ENCODE data around the gene PAQR8. TPM values are rescaled to one million over a fixed set of nuclear protein-coding genes. Genes with fewer than 3 reads are reported as not detected.

PAQR8 gene
- total and polyA plus RNA-seq, 2 of the 13 experiments (the other 11 are each of a cell fraction or from before 2014, with no cell fraction given), result 37.7 to 50.7 TPM

DNA sequence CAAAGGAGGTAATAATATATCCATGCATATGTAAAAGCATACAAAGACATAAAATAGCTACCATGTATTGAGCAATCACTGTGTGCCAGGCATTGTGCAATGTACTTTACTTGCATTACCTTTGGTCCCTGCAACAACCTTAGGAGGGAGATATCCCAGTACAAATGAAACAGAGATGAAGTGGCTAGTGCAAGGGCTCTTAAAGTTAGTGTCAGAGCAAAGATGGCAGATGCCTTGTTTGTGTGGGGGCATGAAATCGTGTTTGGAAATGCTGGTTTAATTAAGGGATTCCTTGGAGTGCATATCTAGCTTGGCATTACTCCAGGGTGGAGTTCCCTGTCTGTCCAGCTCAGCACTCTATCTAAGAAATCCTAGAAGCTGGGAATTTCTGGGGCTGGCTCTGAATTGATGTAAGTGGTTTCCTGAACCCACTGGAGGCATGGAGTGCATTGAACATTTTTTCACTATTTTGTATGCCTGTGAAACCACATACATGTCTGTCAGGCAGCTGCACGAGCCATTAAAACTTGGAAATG, 9.8 kb downstream of the PAQR8 start (continued):
- TF ChIP-seq, protein P1, sequence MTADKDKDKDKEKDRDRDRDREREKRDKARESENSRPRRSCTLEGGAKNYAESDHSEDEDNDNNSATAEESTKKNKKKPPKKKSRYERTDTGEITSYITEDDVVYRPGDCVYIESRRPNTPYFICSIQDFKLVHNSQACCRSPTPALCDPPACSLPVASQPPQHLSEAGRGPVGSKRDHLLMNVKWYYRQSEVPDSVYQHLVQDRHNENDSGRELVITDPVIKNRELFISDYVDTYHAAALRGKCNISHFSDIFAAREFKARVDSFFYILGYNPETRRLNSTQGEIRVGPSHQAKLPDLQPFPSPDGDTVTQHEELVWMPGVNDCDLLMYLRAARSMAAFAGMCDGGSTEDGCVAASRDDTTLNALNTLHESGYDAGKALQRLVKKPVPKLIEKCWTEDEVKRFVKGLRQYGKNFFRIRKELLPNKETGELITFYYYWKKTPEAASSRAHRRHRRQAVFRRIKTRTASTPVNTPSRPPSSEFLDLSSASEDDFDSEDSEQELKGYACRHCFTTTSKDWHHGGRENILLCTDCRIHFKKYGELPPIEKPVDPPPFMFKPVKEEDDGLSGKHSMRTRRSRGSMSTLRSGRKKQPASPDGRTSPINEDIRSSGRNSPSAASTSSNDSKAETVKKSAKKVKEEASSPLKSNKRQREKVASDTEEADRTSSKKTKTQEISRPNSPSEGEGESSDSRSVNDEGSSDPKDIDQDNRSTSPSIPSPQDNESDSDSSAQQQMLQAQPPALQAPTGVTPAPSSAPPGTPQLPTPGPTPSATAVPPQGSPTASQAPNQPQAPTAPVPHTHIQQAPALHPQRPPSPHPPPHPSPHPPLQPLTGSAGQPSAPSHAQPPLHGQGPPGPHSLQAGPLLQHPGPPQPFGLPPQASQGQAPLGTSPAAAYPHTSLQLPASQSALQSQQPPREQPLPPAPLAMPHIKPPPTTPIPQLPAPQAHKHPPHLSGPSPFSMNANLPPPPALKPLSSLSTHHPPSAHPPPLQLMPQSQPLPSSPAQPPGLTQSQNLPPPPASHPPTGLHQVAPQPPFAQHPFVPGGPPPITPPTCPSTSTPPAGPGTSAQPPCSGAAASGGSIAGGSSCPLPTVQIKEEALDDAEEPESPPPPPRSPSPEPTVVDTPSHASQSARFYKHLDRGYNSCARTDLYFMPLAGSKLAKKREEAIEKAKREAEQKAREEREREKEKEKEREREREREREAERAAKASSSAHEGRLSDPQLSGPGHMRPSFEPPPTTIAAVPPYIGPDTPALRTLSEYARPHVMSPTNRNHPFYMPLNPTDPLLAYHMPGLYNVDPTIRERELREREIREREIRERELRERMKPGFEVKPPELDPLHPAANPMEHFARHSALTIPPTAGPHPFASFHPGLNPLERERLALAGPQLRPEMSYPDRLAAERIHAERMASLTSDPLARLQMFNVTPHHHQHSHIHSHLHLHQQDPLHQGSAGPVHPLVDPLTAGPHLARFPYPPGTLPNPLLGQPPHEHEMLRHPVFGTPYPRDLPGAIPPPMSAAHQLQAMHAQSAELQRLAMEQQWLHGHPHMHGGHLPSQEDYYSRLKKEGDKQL (CRISPR knock-in tag; IDR thresholded peaks at IDR 0.05; ENCODE audit: low read depth), result no peak
- TF ChIP-seq CCAR2 (optimal IDR thresholded peaks at IDR 0.05; ENCODE audit: low read depth, low read length) (no peak), ZNF556 (CRISPR knock-in tag; IDR thresholded peaks at IDR 0.05; ENCODE audit: borderline replicate concordance) (no peak; the same call in 1 of the 2 replicates), ZNF546 (CRISPR knock-in tag; conservative IDR thresholded peaks at IDR 0.05) (no peak), ZNF839 (CRISPR knock-in tag; IDR thresholded peaks at IDR 0.05; ENCODE audit: borderline replicate concordance) (no peak), KLF16 (CRISPR knock-in tag; IDR thresholded peaks at IDR 0.05) (peak in 1 of 2 experiments; percentile 79; a peak in 1 of 4 replicates), ZC3H13 (CRISPR knock-in tag; IDR thresholded peaks at IDR 0.05) (no peak), ETV6 (CRISPR knock-in tag; conservative IDR thresholded peaks at IDR 0.05) (no peak), ZSCAN22 (CRISPR knock-in tag; IDR thresholded peaks at IDR 0.05) (no peak), NFIC (IDR thresholded peaks at IDR 0.05; ENCODE audit: low read length) (peak; percentile 46; the same call in 1 of the 2 replicates), ZBTB3 (CRISPR knock-in tag; IDR thresholded peaks at IDR 0.05; ENCODE audit: borderline replicate concordance, low read depth) (no peak), SP5 (CRISPR knock-in tag; IDR thresholded peaks at IDR 0.05; ENCODE audit: borderline replicate concordance, low read depth) (no peak), FOXA3 (CRISPR knock-in tag; IDR thresholded peaks at IDR 0.05) (peak; percentile 87), HNF4A (CRISPR knock-in tag; IDR thresholded peaks at IDR 0.05) (peak; percentile 98), CEBPB (IDR thresholded peaks at IDR 0.05; ENCODE audit: borderline replicate concordance, low read depth, low read length) (peak; percentile 100), ZNF724P (CRISPR knock-in tag; IDR thresholded peaks at IDR 0.05; ENCODE audit: borderline replicate concordance) (no peak), SNAPC2 (CRISPR knock-in tag; IDR thresholded peaks at IDR 0.05) (peak; percentile 72; the same call in 1 of the 2 replicates), ZNF564 (CRISPR knock-in tag; IDR thresholded peaks at IDR 0.05) (no peak), MXD4 (CRISPR knock-in tag; IDR thresholded peaks at IDR 0.05) (no peak)
- TF ChIP-seq, protein P2, sequence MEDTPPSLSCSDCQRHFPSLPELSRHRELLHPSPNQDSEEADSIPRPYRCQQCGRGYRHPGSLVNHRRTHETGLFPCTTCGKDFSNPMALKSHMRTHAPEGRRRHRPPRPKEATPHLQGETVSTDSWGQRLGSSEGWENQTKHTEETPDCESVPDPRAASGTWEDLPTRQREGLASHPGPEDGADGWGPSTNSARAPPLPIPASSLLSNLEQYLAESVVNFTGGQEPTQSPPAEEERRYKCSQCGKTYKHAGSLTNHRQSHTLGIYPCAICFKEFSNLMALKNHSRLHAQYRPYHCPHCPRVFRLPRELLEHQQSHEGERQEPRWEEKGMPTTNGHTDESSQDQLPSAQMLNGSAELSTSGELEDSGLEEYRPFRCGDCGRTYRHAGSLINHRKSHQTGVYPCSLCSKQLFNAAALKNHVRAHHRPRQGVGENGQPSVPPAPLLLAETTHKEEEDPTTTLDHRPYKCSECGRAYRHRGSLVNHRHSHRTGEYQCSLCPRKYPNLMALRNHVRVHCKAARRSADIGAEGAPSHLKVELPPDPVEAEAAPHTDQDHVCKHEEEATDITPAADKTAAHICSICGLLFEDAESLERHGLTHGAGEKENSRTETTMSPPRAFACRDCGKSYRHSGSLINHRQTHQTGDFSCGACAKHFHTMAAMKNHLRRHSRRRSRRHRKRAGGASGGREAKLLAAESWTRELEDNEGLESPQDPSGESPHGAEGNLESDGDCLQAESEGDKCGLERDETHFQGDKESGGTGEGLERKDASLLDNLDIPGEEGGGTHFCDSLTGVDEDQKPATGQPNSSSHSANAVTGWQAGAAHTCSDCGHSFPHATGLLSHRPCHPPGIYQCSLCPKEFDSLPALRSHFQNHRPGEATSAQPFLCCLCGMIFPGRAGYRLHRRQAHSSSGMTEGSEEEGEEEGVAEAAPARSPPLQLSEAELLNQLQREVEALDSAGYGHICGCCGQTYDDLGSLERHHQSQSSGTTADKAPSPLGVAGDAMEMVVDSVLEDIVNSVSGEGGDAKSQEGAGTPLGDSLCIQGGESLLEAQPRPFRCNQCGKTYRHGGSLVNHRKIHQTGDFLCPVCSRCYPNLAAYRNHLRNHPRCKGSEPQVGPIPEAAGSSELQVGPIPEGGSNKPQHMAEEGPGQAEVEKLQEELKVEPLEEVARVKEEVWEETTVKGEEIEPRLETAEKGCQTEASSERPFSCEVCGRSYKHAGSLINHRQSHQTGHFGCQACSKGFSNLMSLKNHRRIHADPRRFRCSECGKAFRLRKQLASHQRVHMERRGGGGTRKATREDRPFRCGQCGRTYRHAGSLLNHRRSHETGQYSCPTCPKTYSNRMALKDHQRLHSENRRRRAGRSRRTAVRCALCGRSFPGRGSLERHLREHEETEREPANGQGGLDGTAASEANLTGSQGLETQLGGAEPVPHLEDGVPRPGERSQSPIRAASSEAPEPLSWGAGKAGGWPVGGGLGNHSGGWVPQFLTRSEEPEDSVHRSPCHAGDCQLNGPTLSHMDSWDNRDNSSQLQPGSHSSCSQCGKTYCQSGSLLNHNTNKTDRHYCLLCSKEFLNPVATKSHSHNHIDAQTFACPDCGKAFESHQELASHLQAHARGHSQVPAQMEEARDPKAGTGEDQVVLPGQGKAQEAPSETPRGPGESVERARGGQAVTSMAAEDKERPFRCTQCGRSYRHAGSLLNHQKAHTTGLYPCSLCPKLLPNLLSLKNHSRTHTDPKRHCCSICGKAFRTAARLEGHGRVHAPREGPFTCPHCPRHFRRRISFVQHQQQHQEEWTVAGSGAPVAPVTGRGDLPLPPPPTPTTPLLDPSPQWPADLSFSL (CRISPR knock-in tag; IDR thresholded peaks at IDR 0.05), result no peak
